Vein endothelial cell (primary cell): ENCODE measurements around the gene TAF7L. TPM values are rescaled to one million over a fixed set of nuclear protein-coding genes. Genes with fewer than 3 reads are reported as not detected.

Experiments used
- small RNA-seq: library from RNA; depleted of rRNA; stranded (forward); fragments of <200 nt; gene quantifications from one replicate; pipeline ENCODE3, GENCODE V24; 2012
- total RNA-seq: library from RNA; depleted of rRNA; stranded (reverse); fragments of >200 nt; gene quantifications from 2 replicates; pipeline ENCODE4 v1.2.3, GENCODE V29; 2012

The TAF7L gene
- total RNA-seq: 0.33 and 0.38 TPM in 2 replicates

GRCh38 chrX:101290957-101291603 is at the start of gene TAF7L:
Gene TAF7L (minus strand): TSS chrX:101291334. CDS start chrX:101287543, 3,791 bp downstream.

GRCh38 chrX:101219116-101219863 is 71.8 kb downstream of the TAF7L start, which contains the start of gene DRP2:
Gene DRP2 (plus strand): TSS chrX:101219786. CDS start chrX:101231648, 11,862 bp downstream.

Small RNA genes within 50 kb of the gene (small RNA-seq; reads per million reads assigned to genes)
- not detected for gene RNU6-934P

Other genes with a start within 250 kb of the TAF7L start
- 21.2 and 26.7 TPM in 2 replicates for gene TRMT2B, start 239.2 kb downstream of the TAF7L start, total RNA-seq
- gene TMEM35A, start 212.5 kb downstream of the TAF7L start, total RNA-seq: 1.8 and 2.9 TPM in 2 replicates
- 7.5 and 17.7 TPM in 2 replicates for gene CENPI, start 193.1 kb downstream of the TAF7L start, total RNA-seq
- gene DRP2, start 71.5 kb downstream of the TAF7L start, total RNA-seq: 0.33 and 0.48 TPM in 2 replicates
- 4.9 and 5.2 TPM in 2 replicates for gene TIMM8A, start 57.4 kb upstream of the TAF7L start, total RNA-seq
- not detected in 2 replicates for gene BTK, start 94.9 kb upstream of the TAF7L start, total RNA-seq
- gene RPL36A, start 99.7 kb upstream of the TAF7L start, total RNA-seq: 106 and 874 TPM in 2 replicates
- gene GLA, start 116.6 kb upstream of the TAF7L start, total RNA-seq: 24.8 and 30.4 TPM in 2 replicates
- 53.9 and 68.6 TPM in 2 replicates for gene HNRNPH2, start 116.9 kb upstream of the TAF7L start, total RNA-seq
- gene ARMCX4, start 194.1 kb upstream of the TAF7L start, total RNA-seq: 5.2 and 5.7 TPM in 2 replicates